HG03066 (cell line): ENCODE data around the gene KCNJ10.
A peak's percentile ranks its signal among the peaks of the same experiment; 100 is the strongest.

Experiments used
- ATAC-seq: cut with Tn5 transposase; IDR thresholded peaks from one replicate; pipeline ENCODE4 v1.9.1; 2021; ENCODE audit warnings: low read depth; ENCODE audit not compliant: unreplicated experiment

KCNJ10 gene

DNA sequence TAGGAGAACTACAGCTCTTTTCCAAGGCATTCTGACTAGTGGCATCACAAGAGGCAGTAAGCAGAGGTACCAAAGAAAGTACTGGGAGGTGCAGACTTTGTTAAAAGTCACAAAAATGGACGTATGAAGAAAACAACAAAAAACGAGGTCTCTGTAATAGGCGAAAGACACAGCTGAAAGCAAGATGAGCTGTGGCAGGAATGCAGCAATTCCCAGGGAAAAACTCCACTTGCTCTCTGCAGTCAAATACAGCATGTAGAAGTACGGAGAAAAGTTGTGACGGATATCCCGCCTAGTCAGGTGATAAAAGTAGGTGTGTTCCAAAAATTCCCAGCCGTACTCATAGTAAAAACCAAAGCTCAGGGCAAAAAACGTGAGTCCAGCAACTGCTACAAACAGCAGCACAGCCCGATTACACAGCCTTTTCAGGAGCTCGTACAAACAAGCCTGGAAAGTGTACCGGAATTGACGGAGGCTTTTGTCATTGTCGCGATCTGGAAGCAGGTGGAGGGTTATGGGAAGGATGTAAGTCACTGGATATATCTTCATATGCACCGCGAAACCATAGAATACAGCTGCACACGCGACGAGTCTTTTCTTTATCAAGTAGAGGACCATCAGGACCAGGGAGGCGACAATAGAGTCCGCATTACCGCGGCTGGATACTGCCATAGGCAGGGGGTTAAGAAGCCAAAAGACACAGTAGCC lies 39.1 kb downstream of the KCNJ10 start:
- ATAC-seq, result no peak

DNA sequence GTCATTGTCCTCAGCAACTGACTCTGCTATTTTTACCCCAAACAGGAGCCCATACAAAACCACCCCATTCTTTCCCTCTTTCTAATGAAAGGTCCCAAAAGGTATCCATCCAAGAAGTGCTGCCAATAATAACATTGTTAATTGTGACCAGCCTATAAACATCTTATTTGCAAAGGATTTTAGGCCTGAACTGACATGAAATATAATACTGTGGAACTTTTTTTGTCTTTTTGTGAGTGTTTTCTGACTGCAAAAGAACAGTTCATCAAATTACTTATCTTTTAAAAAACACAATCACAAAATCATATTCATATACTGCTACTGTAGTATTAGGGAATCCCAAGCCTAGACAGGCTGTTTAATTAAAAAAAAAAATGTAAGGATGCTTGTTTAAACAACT lies 41.5 kb downstream of the KCNJ10 start:
- ATAC-seq, result no peak

DNA sequence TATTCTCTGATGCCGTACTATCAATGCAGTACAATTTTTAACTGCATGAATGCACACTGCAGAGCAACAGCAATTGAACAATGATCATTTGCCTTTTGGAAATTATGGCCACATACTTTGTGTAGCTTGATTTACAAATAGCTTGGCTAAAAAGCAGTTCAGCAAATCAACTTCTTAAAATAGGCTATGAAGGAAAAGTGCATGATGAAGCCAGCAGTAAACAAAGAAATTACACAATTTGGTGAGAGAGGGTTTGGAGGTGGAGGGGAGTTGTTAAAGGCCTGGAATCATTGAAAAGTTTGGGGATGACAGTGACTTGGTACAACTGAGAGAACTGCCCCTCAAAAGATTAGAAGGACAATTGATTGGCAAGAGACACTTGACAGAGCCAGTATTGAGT lies 44.6 kb downstream of the KCNJ10 start:
- ATAC-seq, result no peak

DNA sequence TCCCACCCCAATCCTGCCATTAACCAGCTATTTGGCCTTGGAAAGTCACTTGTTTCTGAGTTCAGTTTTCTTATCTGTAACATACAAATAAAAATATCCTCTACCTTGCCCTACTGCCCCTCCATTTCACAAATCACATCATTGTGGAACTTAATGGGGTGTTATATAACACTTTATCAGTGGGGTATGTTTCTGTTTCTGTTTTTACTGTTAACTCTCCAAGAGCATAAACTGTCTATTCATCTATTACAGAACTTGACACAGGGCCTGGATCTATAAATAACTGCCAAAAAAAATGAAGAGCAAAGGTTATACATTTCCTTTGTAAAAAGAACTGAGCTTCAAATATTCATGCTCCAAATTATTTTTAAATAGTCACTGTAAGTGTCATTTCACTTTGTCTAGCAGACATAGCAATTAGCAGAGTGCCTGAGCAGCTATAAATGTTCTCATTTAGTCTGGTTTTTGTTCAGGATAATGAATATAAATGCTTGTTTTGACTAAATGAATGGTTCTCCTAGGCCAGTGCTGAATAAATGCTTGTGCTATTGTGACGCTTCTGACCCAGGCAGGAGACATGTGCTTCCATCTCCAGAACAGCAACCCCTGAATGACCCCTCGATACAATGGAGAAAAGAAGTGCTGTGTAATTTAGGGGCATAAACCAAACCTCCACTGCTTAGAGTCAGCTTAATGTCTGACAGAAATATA lies 45.6 kb downstream of the KCNJ10 start:
- ATAC-seq, result no peak

DNA sequence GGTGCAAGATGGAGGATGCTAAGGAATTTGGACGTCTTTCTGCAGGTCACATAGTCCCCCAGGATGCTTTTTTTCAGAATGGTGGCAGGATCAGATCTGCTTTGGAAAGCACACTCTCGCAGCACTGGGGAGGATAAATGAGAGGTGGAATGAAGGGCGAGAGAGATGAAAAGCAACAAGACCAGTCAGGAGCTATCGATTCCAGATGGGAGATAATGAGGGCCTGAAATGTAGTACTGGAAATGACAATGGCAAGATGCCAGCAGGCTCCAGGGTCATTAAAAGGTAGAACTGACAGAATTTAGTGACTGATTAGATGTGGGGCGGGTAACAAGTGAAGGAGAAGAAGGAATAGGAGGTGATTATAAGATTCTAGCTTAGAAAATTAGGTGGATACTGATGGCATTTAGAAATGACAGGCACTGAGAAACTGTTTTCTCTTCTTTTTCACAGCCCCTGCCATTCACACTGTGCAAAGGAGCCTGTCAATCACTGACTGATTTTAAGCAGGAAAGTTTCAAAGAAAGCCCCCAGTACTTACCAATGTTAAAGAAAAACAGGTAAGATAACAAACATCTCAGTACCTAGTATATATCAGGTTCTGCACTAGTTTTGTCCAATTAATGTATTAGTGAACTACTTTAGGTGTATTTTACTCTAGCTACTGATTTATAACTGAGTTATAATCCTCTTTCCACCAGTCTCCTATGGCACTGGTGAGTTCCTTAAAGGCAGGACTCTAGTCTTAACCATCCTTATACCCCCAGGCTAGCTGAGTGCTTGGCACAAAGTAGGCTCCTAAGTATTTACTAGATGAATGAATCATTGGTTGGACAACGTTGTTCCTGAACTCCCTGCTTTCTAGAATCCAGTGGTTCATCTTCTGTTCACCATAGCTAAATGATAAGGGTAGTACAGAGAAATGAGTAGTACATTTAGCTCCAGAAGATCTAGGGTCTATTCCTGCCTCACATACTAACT lies 47.3 kb downstream of the KCNJ10 start:
- no peak for ATAC-seq

DNA sequence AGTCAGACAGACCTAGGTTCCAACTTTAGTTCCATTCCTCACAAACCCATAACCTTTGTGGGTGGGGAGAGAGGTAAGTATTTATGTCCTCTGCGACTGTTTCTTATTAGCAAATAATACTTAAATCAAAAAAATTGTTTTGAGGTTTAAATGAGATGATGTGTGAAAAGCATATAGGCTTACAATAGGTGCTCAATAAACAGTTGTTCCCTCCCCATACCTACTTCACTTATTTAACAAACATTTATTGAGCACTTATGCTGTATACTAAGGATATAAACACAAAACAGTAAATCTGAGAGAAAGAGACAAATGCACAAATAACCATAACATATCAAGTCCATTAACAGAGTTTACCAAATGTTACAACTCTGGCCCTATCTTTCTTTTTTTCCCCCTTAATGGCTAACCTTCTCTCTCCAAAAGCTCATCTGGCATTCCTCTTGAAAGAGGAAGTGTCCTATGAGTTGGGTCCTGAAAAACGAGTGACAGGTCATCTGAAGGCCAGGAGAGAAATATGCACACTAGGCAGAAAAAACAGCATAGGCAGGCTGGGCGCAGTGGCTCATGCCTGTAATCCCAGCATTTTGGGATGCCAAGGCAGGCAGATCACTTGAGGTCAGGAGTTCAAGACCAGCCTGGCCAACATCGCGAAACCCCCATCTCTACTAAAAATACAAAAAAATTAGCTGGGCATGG lies 48.4 kb downstream of the KCNJ10 start:
- no peak for ATAC-seq

DNA sequence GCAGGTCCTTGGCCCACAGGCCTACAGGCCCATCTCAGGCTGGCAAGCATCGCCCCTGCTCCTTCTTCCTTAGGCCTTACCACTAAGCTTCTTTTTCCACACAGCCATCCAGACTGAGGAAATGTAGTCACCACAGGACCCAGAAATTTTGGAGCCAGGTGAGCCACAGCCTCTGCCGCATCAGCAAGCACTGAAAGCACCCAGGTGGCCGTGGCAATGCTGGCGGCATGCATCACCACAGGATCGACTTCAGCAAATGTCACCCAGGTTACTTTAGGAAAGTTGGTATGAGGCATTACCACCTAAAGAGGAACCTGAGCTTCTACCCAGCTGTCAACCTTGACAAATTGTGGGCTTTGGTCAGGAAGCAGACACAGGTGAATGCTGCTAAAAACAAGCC lies 49.8 kb downstream of the KCNJ10 start:
- ATAC-seq, result no peak

DNA sequence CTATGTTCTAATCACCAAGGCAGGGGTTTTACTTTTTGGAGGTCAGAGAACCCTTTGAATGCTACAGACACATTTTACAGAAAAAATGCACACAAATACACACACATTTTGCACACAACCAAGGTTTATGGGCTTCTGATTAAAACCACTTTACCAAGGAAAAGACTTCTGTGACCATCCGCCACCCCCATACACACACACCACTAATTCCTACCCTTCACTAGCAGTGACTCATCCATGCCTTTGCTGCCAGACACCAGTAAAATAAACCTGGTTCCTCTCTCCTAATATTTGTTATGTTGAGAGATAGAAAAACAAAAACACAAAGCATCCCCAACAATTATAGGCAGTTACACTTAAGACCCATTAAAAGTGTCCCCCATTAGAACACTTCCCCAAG lies 51.1 kb downstream of the KCNJ10 start:
- no peak for ATAC-seq

DNA sequence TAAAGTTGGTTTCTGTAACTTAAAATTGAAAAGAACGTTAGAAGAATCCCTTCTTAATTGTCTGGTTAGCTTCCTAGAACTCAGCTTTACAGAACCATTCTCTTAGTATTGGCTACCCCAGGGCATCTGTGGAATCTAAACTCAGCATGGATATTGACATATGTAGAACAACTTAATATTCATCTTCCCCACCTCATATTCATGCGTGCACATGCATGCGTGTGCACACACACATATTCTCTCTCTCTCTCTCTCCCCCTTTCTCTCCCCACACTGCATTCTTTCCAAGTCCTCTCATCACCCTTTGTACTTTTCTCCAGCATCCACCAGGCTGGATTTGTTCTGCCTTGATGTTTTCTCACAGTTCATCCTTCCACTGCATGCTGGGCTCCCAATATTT lies 51.6 kb downstream of the KCNJ10 start:
- ATAC-seq, result no peak

DNA sequence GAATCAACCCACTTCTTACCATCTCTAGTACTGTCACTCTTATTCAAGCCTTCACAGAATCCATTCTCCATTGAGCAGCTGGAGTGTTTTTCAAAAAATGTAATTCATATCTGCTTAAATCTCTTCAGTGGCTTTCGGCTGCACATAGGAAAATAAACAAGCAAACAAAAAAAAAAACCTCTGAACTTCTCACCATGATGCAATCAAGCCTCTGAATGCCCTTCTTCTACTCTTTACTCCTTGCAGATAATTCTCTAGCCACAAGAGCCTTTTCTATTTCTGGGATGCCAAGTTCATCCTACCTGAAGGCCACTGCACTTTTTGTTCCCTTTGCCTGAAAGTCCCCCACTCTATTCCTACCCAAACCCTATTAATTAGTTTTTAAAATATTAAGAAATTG lies 52.4 kb downstream of the KCNJ10 start:
- no peak for ATAC-seq

DNA sequence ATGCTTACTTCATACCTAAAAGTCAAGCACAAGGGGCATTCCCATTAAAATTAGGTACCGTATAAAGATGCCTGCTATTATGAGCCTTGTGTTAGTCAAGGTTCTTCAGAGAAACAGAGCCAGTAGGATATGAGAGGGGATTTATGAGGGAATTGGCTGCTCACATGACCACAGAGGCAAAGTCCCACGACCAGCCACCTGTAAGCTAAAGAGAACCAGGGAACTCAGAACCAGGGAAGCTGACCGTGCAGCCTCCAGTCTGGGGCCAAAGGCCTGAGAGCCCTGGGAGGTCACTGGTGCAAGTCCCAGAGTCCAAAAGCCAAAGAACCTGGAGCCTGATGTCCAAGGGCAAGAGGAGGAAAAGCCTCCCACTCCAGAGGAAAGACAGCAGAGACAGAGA lies 58.2 kb downstream of the KCNJ10 start:
- ATAC-seq, result no peak

DNA sequence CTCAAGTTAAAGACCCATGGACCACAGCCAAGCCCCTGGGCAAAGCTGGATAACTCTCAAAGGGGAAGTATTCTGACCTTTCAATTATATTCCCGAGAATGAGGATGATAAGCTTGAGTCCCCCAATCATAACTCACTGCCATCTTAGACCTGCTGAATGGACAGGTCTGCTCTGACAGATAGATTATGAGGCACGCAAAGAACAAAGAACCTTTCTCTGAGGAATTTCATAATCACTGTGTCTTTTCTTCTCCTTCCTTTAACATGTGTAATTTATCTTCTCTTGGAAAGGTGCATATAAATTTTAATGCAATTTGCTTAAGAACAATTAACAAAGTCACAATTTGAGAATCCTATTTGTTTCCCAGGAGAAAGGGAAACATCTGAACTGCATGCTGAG lies 60.2 kb downstream of the KCNJ10 start:
- no peak for ATAC-seq

DNA sequence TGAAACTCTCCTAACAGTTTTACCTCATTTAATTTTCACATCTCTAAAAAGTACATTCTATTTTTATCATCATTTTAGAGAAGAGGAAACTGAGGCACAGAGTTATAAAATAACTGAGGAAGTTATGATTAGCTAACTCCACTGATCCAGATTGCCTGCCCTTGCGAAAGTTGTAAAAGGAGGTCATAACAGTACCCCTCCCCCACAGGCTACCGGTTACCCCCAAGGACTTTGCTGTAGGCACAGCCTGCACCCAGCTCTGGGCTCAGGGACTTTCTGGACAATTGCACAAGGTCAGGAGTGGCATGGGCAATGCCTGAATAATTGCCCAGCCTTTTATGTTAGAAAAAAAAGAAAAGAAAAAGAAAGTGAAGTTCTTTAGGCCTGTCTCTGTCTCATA lies 60.9 kb downstream of the KCNJ10 start:
- ATAC-seq, result no peak

DNA sequence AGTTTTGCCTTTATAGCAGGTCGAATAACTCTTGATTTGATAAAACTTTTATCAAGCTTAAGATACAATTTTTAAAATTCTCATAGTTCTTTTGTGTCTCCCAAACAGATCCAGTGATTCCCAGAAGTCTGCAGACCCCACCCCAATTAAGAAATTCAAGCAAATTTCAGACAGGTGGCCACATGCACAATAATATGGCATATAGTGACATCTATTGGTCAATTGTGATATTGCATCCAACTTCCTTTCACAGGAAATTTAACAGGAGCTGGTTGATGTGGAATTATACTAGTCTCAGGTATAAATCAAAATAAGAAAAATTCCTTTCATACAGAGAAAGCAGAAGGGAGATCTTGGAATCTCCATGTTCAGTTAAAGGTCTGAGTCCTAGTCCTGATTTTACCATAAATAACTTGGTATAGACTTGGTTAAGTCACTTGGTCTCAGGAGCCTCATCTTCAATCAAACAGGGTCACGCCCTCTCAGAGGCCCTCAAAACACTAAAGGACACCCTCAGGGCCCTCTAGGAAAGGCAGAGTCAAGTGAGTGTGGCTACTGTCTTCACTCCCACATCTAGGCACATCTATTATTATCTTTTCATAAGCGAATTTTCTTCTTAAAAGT lies 62.3 kb downstream of the KCNJ10 start:
- no peak for ATAC-seq

DNA sequence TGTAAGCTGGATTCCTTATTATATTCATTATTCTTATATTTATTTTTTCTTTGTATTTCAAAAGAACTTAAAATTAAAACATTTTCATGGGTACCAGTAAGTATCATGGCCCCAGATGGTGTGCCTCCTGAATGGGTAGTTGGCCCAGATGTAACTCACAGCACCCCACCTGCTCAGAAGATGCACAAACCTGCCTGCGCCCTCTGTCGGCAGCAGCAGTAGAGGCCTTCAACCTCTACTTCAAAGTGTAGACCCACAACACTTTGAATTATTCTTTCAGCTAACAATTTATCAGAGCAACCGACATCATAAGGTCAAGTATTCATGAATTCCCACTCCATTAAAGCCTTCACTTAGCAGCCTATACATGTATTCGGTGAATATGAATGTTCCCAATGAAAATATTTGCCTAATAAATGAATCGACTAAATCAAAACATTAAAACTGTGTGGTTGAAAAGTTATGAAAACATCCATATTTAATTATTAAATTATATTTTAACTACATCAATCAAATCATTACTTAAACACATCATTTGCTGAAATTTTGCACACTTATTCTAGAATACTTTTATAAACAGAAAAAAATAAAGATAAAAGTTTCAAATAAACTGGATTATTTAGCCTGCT lies 63.5 kb downstream of the KCNJ10 start:
- peak; percentile 52 for ATAC-seq

DNA sequence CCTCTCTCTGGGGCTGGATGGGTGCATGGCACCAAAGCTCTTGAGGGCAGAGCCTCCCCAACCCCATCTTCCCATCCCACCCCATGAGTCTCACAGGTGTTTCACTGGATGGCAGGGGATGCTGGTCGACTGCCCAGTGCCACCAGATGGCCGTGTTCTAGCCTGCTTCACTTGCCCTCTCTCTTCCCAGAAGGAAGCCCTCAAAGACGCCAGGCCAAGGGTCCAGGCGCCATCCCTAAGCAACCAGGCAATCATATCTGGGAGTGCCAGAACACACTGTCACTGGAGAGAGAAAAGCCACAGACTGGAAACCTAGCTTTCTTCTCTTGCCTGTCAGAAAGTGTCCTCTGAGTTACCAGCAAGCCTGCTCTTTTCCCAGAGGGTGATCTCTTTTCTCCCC lies 64.9 kb downstream of the KCNJ10 start:
- ATAC-seq, result no peak

DNA sequence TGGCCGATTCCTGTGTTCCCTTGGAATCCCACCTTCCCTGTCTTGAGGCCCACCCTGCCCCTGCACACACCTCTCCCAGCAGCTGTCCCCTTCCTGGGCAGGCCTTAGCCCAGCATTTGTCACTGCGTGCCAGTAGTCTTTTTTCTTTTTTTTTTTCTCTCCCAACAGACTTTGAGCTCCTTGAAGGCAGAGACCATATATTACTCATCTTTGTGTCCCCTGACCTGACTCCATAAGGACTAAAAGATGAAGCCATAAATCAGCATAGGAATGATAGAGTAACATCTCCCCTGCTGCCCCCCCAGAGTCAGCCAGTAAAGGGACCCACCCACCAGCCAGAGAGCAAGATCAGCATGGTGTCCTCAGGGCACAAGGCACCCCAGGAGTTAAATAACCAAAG lies 65.5 kb downstream of the KCNJ10 start:
- no peak for ATAC-seq

DNA sequence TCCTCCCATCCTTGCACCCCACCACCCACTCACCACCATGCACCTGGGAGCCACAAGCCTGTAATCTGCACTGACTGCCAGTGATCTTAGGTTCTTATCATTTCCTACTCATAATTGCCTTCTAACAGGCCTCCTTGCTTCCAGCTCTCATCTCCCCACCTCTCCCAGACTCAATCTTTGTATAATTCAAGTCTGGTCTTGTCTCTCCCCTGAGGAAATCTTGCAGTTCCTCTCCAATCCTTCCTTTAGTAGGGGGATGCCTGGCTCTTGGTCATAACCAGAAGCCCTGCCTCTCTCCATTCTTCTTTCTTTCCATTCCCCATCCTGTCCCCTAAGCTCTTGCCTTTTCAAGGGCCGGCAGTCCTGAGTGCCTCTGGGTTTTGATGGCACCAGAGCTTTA lies 66.0 kb downstream of the KCNJ10 start:
- ATAC-seq, result no peak

DNA sequence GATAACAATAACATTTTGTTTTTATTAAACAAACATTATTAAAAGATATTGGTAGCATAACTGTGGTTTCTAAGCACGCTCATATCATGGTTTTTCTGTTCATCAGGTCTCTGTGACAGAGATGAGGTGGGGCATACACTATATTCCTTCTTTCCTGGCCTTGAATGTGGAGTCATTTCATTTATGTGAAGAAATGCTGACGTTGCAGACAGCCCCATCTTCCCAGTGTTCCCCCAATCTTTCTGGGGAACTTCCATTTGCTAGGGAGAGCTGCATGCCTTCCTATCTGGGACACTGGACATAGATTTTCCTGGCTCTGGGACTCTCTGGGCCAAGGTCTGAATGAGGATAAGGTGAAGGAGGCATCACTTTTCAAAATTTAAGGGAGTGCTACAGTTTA lies 68.5 kb downstream of the KCNJ10 start:
- ATAC-seq, result no peak

DNA sequence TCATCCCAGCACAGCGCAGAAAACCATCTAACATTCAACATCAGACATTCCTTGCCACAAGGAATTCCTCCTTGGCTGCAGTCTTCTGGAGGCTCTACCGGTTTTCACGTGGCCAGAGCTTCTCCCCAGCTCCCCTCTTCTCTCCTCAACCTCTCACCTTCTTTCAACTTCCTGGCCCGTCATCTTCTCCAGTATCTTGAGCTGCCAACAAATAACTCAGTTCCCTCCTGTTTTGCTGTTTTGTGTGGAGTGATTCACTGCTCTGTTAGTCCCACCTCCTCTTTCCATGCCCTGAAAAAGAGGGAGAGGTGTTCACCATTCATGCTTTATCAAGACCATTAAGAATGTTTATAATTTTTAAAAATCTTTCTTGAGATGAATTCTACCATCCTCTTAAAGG lies 70.8 kb downstream of the KCNJ10 start:
- no peak for ATAC-seq
